ENCODE measurements around the gene FPR3. TPM values are rescaled to one million over a fixed set of nuclear protein-coding genes. Genes with fewer than 3 reads are reported as not detected.
A peak's percentile ranks its signal among the peaks of the same experiment; 100 is the strongest.

FPR3 gene
- total and polyA plus RNA-seq, 9 of the 15 experiments (the other 6 are each of a cell fraction or from before 2014, with no cell fraction given): 0.08 to 0.51 (median 0.22) TPM; not detected in 1

DNA sequence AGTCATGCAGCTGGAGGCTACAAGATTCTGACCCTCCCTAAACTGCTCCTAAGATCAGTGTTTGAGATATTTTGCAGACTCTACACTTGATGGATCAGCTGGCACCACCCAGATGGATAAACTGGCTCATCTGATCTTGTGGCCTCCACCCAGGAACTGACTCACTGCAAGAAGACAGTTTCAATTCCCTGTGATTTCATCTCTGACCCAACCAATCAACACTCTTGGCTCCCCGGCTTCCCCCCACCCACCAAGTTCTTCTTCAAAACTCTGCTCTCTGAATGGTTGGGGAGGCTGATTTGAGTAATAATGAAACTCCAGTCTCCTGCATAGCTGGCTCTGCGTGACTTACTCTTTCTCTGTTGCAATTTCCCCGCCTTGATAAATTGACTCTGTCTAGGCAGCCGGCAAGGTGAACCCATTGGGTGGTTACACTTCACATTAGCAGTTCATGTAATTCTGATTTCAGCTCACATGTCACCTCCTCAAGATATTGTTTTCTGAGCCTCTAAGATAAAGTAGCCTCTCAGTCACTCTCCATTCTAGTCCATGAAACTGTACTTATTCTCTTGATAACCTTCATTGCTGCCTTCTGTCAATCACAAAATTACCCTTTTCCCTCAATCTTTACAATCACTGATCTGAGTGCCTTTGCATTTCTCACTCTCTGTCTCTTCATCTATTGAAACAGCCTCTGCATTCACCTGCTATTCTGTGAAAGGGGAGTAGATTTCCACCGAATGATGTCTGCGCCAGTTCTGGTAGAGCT is 9.9 kb upstream of the FPR3 start (continued):
- TF ChIP-seq, protein P1, sequence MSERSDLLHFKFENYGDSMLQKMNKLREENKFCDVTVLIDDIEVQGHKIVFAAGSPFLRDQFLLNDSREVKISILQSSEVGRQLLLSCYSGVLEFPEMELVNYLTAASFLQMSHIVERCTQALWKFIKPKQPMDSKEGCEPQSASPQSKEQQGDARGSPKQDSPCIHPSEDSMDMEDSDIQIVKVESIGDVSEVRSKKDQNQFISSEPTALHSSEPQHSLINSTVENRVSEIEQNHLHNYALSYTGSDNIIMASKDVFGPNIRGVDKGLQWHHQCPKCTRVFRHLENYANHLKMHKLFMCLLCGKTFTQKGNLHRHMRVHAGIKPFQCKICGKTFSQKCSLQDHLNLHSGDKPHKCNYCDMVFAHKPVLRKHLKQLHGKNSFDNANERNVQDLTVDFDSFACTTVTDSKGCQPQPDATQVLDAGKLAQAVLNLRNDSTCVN (CRISPR knock-in tag; IDR thresholded peaks at IDR 0.05): no peak
- no peak for TF ChIP-seq ZNF184 (CRISPR knock-in tag; IDR thresholded peaks at IDR 0.05)
- TF ChIP-seq JUND (IDR thresholded peaks at IDR 0.05; ENCODE audit: borderline replicate concordance, low read depth, low read length): peak; percentile 87
- peak; percentile 74; the same call in 1 of the 3 replicates for TF ChIP-seq JUND (tag; IDR thresholded peaks at IDR 0.05; ENCODE audit: borderline replicate concordance, low read depth, low read length)
- TF ChIP-seq ZFP30 (CRISPR knock-in tag; IDR thresholded peaks at IDR 0.05; ENCODE audit: borderline replicate concordance): no peak
- TF ChIP-seq ZNF316 (IDR thresholded peaks at IDR 0.05): no peak
- no peak for TF ChIP-seq CREB1 (IDR thresholded peaks at IDR 0.05)
- no peak for TF ChIP-seq CREB1 (CRISPR knock-in tag; IDR thresholded peaks at IDR 0.05)
- TF ChIP-seq RFX1 (IDR thresholded peaks at IDR 0.05): no peak
- TF ChIP-seq, protein P2, sequence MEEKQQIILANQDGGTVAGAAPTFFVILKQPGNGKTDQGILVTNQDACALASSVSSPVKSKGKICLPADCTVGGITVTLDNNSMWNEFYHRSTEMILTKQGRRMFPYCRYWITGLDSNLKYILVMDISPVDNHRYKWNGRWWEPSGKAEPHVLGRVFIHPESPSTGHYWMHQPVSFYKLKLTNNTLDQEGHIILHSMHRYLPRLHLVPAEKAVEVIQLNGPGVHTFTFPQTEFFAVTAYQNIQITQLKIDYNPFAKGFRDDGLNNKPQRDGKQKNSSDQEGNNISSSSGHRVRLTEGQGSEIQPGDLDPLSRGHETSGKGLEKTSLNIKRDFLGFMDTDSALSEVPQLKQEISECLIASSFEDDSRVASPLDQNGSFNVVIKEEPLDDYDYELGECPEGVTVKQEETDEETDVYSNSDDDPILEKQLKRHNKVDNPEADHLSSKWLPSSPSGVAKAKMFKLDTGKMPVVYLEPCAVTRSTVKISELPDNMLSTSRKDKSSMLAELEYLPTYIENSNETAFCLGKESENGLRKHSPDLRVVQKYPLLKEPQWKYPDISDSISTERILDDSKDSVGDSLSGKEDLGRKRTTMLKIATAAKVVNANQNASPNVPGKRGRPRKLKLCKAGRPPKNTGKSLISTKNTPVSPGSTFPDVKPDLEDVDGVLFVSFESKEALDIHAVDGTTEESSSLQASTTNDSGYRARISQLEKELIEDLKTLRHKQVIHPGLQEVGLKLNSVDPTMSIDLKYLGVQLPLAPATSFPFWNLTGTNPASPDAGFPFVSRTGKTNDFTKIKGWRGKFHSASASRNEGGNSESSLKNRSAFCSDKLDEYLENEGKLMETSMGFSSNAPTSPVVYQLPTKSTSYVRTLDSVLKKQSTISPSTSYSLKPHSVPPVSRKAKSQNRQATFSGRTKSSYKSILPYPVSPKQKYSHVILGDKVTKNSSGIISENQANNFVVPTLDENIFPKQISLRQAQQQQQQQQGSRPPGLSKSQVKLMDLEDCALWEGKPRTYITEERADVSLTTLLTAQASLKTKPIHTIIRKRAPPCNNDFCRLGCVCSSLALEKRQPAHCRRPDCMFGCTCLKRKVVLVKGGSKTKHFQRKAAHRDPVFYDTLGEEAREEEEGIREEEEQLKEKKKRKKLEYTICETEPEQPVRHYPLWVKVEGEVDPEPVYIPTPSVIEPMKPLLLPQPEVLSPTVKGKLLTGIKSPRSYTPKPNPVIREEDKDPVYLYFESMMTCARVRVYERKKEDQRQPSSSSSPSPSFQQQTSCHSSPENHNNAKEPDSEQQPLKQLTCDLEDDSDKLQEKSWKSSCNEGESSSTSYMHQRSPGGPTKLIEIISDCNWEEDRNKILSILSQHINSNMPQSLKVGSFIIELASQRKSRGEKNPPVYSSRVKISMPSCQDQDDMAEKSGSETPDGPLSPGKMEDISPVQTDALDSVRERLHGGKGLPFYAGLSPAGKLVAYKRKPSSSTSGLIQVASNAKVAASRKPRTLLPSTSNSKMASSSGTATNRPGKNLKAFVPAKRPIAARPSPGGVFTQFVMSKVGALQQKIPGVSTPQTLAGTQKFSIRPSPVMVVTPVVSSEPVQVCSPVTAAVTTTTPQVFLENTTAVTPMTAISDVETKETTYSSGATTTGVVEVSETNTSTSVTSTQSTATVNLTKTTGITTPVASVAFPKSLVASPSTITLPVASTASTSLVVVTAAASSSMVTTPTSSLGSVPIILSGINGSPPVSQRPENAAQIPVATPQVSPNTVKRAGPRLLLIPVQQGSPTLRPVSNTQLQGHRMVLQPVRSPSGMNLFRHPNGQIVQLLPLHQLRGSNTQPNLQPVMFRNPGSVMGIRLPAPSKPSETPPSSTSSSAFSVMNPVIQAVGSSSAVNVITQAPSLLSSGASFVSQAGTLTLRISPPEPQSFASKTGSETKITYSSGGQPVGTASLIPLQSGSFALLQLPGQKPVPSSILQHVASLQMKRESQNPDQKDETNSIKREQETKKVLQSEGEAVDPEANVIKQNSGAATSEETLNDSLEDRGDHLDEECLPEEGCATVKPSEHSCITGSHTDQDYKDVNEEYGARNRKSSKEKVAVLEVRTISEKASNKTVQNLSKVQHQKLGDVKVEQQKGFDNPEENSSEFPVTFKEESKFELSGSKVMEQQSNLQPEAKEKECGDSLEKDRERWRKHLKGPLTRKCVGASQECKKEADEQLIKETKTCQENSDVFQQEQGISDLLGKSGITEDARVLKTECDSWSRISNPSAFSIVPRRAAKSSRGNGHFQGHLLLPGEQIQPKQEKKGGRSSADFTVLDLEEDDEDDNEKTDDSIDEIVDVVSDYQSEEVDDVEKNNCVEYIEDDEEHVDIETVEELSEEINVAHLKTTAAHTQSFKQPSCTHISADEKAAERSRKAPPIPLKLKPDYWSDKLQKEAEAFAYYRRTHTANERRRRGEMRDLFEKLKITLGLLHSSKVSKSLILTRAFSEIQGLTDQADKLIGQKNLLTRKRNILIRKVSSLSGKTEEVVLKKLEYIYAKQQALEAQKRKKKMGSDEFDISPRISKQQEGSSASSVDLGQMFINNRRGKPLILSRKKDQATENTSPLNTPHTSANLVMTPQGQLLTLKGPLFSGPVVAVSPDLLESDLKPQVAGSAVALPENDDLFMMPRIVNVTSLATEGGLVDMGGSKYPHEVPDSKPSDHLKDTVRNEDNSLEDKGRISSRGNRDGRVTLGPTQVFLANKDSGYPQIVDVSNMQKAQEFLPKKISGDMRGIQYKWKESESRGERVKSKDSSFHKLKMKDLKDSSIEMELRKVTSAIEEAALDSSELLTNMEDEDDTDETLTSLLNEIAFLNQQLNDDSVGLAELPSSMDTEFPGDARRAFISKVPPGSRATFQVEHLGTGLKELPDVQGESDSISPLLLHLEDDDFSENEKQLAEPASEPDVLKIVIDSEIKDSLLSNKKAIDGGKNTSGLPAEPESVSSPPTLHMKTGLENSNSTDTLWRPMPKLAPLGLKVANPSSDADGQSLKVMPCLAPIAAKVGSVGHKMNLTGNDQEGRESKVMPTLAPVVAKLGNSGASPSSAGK (IDR thresholded peaks at IDR 0.05): no peak
- no peak for TF ChIP-seq TSC22D4 (tag; IDR thresholded peaks at IDR 0.05)
- TF ChIP-seq CBX2 (IDR thresholded peaks at IDR 0.05; ENCODE audit: insufficient read depth, low read length, poor library complexity, severe bottlenecking): no peak
- TF ChIP-seq ZNF764 (CRISPR knock-in tag; IDR thresholded peaks at IDR 0.05; ENCODE audit: low read depth): no peak
- peak in 1 of 2 experiments; percentile 48; a peak in 1 of 4 replicates for TF ChIP-seq TBL1XR1 (IDR thresholded peaks at IDR 0.05; ENCODE audit: low read length in 2 of 2)
- TF ChIP-seq ZNF584 (CRISPR knock-in tag; IDR thresholded peaks at IDR 0.05; ENCODE audit: low read depth): peak; percentile 66; the same call in 1 of the 2 replicates
- TF ChIP-seq COPS2 (conservative IDR thresholded peaks at IDR 0.05): no peak
